RWPE2 (cell line): ENCODE measurements around the gene ARSA.
"Not testable (repeated sequence)": the region's sequence is repeated elsewhere in the genome, so short reads cannot be mapped to it uniquely, and the experiment has no call there.

Experiments
- ATAC-seq: fragments of 200-7000 bp; cut with Tn5 transposase; 3 replicates; pipeline ENCODE4 v1.9.1; 2021; ENCODE audit warnings: low read depth
- DNase-seq: peaks from one replicate; pipeline ENCODE4 v3.0.0-alpha.2; 2020; ENCODE audit warnings: low spot score
- H3K27ac ChIP-seq: fragments of 450-650 bp; 2 replicates; pipeline ENCODE4 v1.5.1; 2017; ENCODE audit warnings: mild to moderate bottlenecking; ENCODE audit not compliant: poor library complexity, severe bottlenecking
- H3K27me3 ChIP-seq: fragments of 250-450 bp; sonication (Bioruptor Pico); 2 replicates; pipeline ENCODE4 v1.5.1; 2021; ENCODE audit warnings: mild to moderate bottlenecking, moderate library complexity; ENCODE audit not compliant: insufficient read depth, poor library complexity, severe bottlenecking
- H3K36me3 ChIP-seq: fragments of 250-450 bp; sonication (Bioruptor Pico); 2 replicates; pipeline ENCODE4 v1.5.1; 2020; ENCODE audit warnings: low read depth, mild to moderate bottlenecking, moderate library complexity
- H3K4me1 ChIP-seq: fragments of 250-450 bp; sonication (Bioruptor Pico); 2 replicates; pipeline ENCODE4 v1.5.1; 2021; ENCODE audit warnings: mild to moderate bottlenecking, moderate library complexity; ENCODE audit not compliant: insufficient read depth, poor library complexity, severe bottlenecking
- H3K4me3 ChIP-seq: fragments of 250-450 bp; sonication (Bioruptor Pico); 2 replicates; pipeline ENCODE4 v1.5.1; 2021; ENCODE audit warnings: mild to moderate bottlenecking, moderate library complexity; ENCODE audit not compliant: severe bottlenecking
- H3K9me3 ChIP-seq: fragments of 250-450 bp; sonication (Bioruptor Pico); 2 replicates; pipeline ENCODE4 v1.5.1; 2021; ENCODE audit warnings: mild to moderate bottlenecking, moderate library complexity; ENCODE audit not compliant: severe bottlenecking
- CTCF ChIP-seq: fragments of 450-650 bp; IDR thresholded peaks from one replicate; pipeline ENCODE4 v1.5.1; 2017; ENCODE audit warnings: mild to moderate bottlenecking, moderate library complexity; ENCODE audit not compliant: poor library complexity, severe bottlenecking

ARSA gene

GRCh38 chr22:50665212-50665611 is 37.3 kb upstream of the ARSA start:
- no peaks in the 10 kb centered on the region for H3K27me3 ChIP-seq
- H3K36me3 ChIP-seq: no peaks in the 10 kb centered on the region
- no peak overlapping the region for H3K4me3 ChIP-seq
- no peaks in the 10 kb centered on the region for H3K4me1 ChIP-seq
- H3K27ac ChIP-seq: no peak overlapping the region
- DNase-seq: no peak
- no peaks in the 10 kb centered on the region for H3K9me3 ChIP-seq
- ATAC-seq: no peak
- TF ChIP-seq CTCF: no peak

- Histone ChIP-seq H3K36me3 (no peaks in the 10 kb centered on the region), H3K9me3 (no peaks in the 10 kb centered on the region), H3K27ac (no peak overlapping the region), H3K4me1 (peaks cover 8% of the 10 kb centered on the region), H3K4me3 (no peak overlapping the region), H3K27me3 (no peaks in the 10 kb centered on the region)
- ATAC-seq (no peak), DNase-seq (no peak)
- no peak for TF ChIP-seq CTCF
These were observed 32.4 kb upstream of the ARSA start for GRCh38 chr22:50660306-50660705.

GRCh38 chr22:50659711-50660110 is 31.8 kb upstream of the ARSA start:
- H3K4me1 ChIP-seq, H3K9me3 ChIP-seq, H3K27me3 ChIP-seq, H3K36me3 ChIP-seq, DNase-seq, ATAC-seq, H3K4me3 ChIP-seq, H3K27ac ChIP-seq: not testable (repeated sequence)

- peaks cover 8% of the 10 kb centered on the region for H3K4me1 ChIP-seq
- H3K27ac ChIP-seq: no peak overlapping the region
- TF ChIP-seq CTCF: no peak
- ATAC-seq (no peak), DNase-seq (no peak)
- H3K9me3 ChIP-seq: no peaks in the 10 kb centered on the region
- H3K4me3 ChIP-seq: no peak overlapping the region
- H3K27me3 ChIP-seq: no peaks in the 10 kb centered on the region
- H3K36me3 ChIP-seq: no peaks in the 10 kb centered on the region
These were observed 30.0 kb upstream of the ARSA start for GRCh38 chr22:50657925-50658324.

- ATAC-seq: peak; percentile 78
These were observed 28.4 kb upstream of the ARSA start for GRCh38 chr22:50656122-50657070.

GRCh38 chr22:50654664-50655063 is 26.7 kb upstream of the ARSA start:
- not testable (repeated sequence) for H3K9me3 ChIP-seq, H3K27ac ChIP-seq, H3K36me3 ChIP-seq, H3K4me3 ChIP-seq, DNase-seq, H3K27me3 ChIP-seq, H3K4me1 ChIP-seq, ATAC-seq

More at GRCh38 chr22:50656122-50657070, 28.4 kb upstream of the ARSA start:
- Histone ChIP-seq H3K4me3 (no peak overlapping the region), H3K9me3 (no peaks in the 10 kb centered on the region), H3K36me3 (no peaks in the 10 kb centered on the region), H3K27ac (peak overlapping the region; percentile 30), H3K4me1 (peaks cover 8% of the 10 kb centered on the region), H3K27me3 (no peaks in the 10 kb centered on the region)
- TF ChIP-seq CTCF: no peak
- DNase-seq: no peak
